AG09319 (cell line): ENCODE measurements around the gene ST7.

Experiments used
- DNase-seq: peaks from one replicate; pipeline ENCODE4 v3.0.0-alpha.2; 2010; ENCODE audit warnings: low read depth; ENCODE audit errors: extremely low read depth
- CTCF ChIP-seq: IDR thresholded peaks from 2 replicates; pipeline ENCODE4 v1.5.1; 2011; ENCODE audit warnings: low read depth, mild to moderate bottlenecking, inconsistent platforms, low read length, moderate library complexity

The ST7 gene

GRCh38 chr7:116951366-116952292 lies 1.7 kb upstream of the ST7 start:
- no peak for TF ChIP-seq CTCF
- no peak for DNase-seq

GRCh38 chr7:116952635-116953371 lies 498 bp upstream of the ST7 start:
- DNase-seq = no peak
- no peak for TF ChIP-seq CTCF

- peak; percentile 63 for DNase-seq
- no peak for TF ChIP-seq CTCF
These were observed 871 bp downstream of the ST7 start for GRCh38 chr7:116953906-116954838.

- no peak for TF ChIP-seq CTCF
- DNase-seq = no peak
These were observed 2.0 kb downstream of the ST7 start for GRCh38 chr7:116955340-116955739.

GRCh38 chr7:116955801-116956476 lies 2.6 kb downstream of the ST7 start:
- TF ChIP-seq CTCF = no peak
- DNase-seq = no peak

- no peak for DNase-seq
- no peak for TF ChIP-seq CTCF
These were observed 3.1 kb downstream of the ST7 start for GRCh38 chr7:116956477-116956804.
